GM08714 (cell line): ENCODE measurements around the gene MEIKIN.

ENCODE experiments used
- H3K4me3 ChIP-seq: fragments of 200-500 bp; sonication (Bioruptor generic); 2 replicates; pipeline ENCODE4 v1.5.1; 2014; ENCODE audit warnings: mild to moderate bottlenecking, low read length, inconsistent platforms
- ZNF274 ChIP-seq: IDR thresholded peaks from 2 replicates; pipeline ENCODE4 v1.6.1; 2012; ENCODE audit warnings: mild to moderate bottlenecking, low read depth, low read length

The MEIKIN gene

GRCh38 chr5:131945551-131946168 is at the start of gene MEIKIN:
Gene MEIKIN, minus strand, starts transcription at chr5:131945663. Its CDS starts 158 bp downstream, at chr5:131945505.
- no peak within 1 kb of the TSS for H3K4me3 ChIP-seq
- no peak for TF ChIP-seq ZNF274

GRCh38 chr5:131994533-131995226 is 49.2 kb upstream of the MEIKIN start:
- no peak for TF ChIP-seq ZNF274

GRCh38 chr5:131994090-131994489 is 48.6 kb upstream of the MEIKIN start:
- no peak for TF ChIP-seq ZNF274
- H3K4me3 ChIP-seq, result no peak overlapping the region

More at GRCh38 chr5:131994533-131995226, 49.2 kb upstream of the MEIKIN start:
- no peak overlapping the region for H3K4me3 ChIP-seq

- no peak for TF ChIP-seq ZNF274
- H3K4me3 ChIP-seq, result no peak overlapping the region
Observed at GRCh38 chr5:131993676-131994075, 48.2 kb upstream of the MEIKIN start.

DNA sequence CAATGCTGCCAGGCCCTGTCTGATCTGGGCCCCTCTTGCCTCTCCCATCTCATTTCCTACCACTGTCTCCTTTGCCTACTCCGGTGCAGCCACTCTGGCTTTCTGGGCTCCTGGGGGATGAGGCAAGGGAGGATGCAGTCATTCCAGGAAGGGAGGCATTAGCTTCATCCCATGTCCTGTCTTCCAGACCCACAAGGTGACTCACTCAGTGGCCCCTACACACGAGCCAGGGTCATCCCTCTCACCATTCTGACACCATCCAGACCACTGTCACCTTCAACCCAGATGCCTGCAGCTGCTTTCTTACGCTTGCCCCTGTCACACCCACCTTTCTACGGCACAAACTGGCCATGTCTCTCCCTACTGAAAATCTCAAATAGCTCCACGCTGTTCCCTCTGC is 46.9 kb upstream of the MEIKIN start:
- no peak for TF ChIP-seq ZNF274
- no peak overlapping the region for H3K4me3 ChIP-seq

- H3K4me3 ChIP-seq, result no peak overlapping the region
- TF ChIP-seq ZNF274, result no peak
Observed at GRCh38 chr5:131991593-131992324, 46.3 kb upstream of the MEIKIN start.

DNA sequence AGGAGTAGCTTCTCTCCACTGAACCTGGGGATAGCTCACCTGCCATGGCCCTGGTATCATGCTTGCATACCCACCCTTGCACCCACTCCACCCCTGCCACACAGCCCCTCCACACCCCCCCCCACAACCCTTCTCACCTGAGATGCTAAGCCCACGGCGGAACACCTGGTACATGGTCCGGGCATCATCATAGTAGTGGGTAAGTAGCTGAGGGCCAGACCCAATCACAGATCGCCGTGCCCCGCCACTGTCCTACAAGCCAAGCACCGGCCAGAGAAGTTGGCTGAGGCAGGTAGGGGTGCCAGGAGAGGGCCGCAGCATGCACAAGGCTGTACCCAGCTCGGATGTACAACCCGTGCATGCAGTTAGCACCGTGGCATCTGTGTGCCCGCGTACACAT is 45.3 kb upstream of the MEIKIN start:
- H3K4me3 ChIP-seq, result no peak overlapping the region
- no peak for TF ChIP-seq ZNF274

- no peak overlapping the region for H3K4me3 ChIP-seq
- no peak for TF ChIP-seq ZNF274
Observed at GRCh38 chr5:131988601-131989000, 43.1 kb upstream of the MEIKIN start.

- TF ChIP-seq ZNF274, result no peak
- H3K4me3 ChIP-seq, result no peak overlapping the region
Observed at GRCh38 chr5:131987251-131987650, 41.8 kb upstream of the MEIKIN start.

GRCh38 chr5:131986161-131986912 is 40.9 kb upstream of the MEIKIN start:
- no peak overlapping the region for H3K4me3 ChIP-seq
- no peak for TF ChIP-seq ZNF274

GRCh38 chr5:131984956-131985665 is 39.6 kb upstream of the MEIKIN start:
- no peak for TF ChIP-seq ZNF274

GRCh38 chr5:131983244-131983771 is 37.8 kb upstream of the MEIKIN start:
- no peak for TF ChIP-seq ZNF274
- H3K4me3 ChIP-seq, result no peak overlapping the region

More at GRCh38 chr5:131984956-131985665, 39.6 kb upstream of the MEIKIN start:
- no peak overlapping the region for H3K4me3 ChIP-seq

DNA sequence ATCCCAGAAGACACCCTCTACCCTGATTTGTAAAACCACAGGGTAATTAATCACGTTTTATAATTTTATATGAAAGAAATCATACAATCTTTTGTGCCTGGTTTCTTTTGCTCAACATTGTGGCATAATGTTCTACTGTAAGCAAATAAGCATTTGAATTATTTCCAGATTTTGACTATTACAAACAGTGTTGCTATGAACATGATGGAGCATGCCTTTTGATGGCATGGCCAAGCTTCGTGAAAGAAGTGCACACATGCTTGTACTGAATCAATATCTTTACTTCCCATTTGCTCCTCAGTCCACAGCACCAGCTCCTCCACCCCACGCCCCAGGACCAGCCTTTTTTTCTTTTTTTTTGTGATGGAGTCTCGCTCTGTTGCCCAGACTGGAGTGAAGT is 36.1 kb upstream of the MEIKIN start:
- TF ChIP-seq ZNF274, result no peak
- H3K4me3 ChIP-seq, result no peak overlapping the region
